C4-2B (cell line): ENCODE results near the gene SHISA4.
"Not testable (repeated sequence)": the region's sequence is repeated elsewhere in the genome, so short reads cannot be mapped to it uniquely, and the experiment has no call there.

Experiments
- H3K27ac ChIP-seq: fragments of 450-650 bp; 2 replicates; pipeline ENCODE4 v1.5.1; 2017
- ZFX ChIP-seq: fragments of 450-650 bp; IDR thresholded peaks from 2 replicates; pipeline ENCODE4 v1.6.1; 2017
- TF ChIP-seq, protein P1 (sequence below): fragments of 450-650 bp; conservative IDR thresholded peaks from 2 replicates; pipeline ENCODE4 v1.5.1; 2017; ENCODE audit warnings: mild to moderate bottlenecking

SHISA4 gene

DNA sequence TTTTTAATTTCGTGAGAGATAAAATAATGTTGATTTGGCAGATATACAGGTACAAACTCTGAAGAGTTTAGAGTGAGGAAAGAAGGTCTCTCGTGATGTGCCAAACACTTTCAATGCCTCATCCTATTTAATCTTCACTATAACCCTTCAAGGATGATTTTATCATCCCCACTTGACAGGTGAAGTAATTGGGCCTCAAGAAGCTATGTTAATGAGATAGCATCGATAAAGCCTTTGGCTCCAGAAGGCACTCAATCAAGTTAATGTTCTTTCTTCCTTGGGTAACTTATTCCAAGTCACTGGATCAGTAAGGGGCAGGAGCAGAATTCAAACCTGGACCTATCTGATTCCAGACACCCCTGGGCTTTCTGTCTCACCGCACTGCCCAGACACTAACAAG lies 50.5 kb downstream of the SHISA4 start:
- no peak overlapping the region for H3K27ac ChIP-seq
- TF ChIP-seq, protein P1, sequence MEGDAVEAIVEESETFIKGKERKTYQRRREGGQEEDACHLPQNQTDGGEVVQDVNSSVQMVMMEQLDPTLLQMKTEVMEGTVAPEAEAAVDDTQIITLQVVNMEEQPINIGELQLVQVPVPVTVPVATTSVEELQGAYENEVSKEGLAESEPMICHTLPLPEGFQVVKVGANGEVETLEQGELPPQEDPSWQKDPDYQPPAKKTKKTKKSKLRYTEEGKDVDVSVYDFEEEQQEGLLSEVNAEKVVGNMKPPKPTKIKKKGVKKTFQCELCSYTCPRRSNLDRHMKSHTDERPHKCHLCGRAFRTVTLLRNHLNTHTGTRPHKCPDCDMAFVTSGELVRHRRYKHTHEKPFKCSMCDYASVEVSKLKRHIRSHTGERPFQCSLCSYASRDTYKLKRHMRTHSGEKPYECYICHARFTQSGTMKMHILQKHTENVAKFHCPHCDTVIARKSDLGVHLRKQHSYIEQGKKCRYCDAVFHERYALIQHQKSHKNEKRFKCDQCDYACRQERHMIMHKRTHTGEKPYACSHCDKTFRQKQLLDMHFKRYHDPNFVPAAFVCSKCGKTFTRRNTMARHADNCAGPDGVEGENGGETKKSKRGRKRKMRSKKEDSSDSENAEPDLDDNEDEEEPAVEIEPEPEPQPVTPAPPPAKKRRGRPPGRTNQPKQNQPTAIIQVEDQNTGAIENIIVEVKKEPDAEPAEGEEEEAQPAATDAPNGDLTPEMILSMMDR = no peak
- TF ChIP-seq ZFX = no peak

DNA sequence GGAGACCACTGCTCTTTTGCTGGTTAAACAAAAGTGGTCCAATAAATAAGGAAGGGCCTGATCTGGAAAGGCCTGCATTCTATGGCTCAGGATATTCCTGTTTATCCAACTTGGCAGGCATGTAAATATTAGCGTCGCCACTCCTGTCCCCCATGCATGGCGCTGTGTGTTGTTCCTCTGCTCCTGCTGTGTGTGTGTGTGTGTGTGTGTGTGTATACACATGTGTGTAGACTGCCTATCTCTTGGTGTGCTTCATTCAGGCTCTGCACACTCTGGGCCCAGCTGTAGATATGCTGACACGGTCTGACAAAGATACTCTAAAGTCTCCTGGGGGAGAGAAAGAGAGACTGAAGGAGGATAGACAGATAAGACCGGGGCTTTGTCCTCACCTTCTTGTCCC lies 50.9 kb downstream of the SHISA4 start:
- no peak for TF ChIP-seq ZFX
- TF ChIP-seq, protein P1 = no peak
- H3K27ac ChIP-seq = no peak overlapping the region

DNA sequence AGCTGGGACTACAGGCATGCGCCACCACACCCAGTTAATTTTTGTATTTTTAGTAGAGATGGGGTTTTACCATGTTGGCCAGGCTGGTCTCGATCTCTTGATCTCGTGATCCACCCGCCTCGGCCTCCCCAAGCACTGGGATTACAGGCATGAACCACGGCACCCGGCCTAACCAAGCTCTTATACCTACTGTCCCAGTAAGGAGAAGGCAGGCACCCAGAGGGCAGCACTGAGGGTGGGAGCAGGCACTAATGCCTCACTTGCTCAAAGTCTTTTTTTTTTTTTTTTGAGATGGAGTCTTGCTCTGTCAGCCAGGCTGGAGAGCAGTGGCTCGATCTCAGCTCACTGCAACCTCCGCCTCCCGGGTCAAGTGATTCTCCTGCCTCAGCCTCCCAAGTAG lies 51.6 kb downstream of the SHISA4 start:
- not testable (repeated sequence) for H3K27ac ChIP-seq

DNA sequence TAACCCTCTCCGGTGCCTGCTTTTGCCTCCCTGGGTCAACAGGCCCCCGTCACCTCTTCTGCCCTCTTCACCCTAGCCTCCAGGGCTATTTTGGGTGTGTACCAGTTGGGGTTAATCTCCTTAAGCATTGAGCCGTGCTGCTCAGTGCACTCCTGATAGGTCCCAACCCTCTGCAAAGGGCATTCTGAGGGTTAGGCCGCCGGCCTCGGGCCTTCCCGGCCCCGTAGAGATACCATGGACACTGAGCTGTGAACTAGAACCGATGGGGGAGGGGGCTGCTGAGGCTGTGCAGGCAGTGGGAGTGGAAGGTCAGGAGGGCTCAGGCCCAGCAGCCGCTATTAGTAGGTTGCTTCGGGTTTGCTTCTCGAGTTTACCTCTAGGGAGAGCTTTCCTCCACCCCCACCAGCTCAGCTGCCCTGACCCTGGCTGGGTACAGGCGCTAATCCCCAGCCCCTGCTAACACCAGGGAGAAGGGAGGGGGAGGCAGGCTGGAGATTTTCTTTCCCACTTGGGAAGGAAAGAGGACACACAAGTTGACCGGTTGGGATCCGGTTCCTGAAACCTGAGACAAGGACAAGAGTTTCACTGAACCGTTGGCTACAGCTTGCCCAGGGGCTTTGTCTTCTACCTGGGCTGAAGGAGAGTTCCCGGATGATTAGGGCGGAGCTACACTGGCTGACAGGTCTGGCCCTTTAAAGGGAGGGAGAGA lies 52.9 kb downstream of the SHISA4 start:
- 0 out of 2 replicates have a peak overlapping the region, but pooled peaks have one; percentile 11 for H3K27ac ChIP-seq
- no peak for TF ChIP-seq ZFX
- TF ChIP-seq, protein P1 = no peak

DNA sequence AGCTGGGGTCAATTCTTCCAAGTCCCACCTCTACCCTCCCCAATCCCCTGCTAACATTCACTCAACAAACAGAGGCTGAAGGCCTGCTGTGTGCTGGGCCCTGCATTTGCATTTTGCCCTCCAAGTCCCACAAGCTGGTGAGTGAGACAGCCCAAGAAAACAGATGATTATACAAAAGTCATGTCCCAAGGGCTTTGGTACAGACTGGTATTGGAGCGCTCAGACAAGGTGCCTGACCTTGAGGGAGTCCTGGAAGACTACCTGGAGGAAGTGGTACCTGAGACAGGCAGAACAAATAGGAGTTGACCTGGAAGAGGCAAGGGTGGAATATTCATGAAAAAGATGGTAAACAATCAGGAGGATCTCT lies 53.4 kb downstream of the SHISA4 start:
- H3K27ac ChIP-seq = 0 out of 2 replicates have a peak overlapping the region, but pooled peaks have one; percentile 11
- TF ChIP-seq, protein P1 = no peak
- TF ChIP-seq ZFX = no peak
